Lung (tissue), 12 donors: ENCODE results near the gene SHISA7. TPM values are rescaled to one million over a fixed set of nuclear protein-coding genes. Genes with fewer than 3 reads are reported as not detected.
"Not testable (repeated sequence)": the region's sequence is repeated elsewhere in the genome, so short reads cannot be mapped to it uniquely, and the experiment has no call there.

ENCODE experiments used
- ATAC-seq: fragments of 200-7000 bp; cut with Tn5 transposase; one replicate; pipeline ENCODE4 v1.9.1; 2020; ENCODE audit warnings: moderate number of reproducible peaks; ENCODE audit not compliant: insufficient read depth, low FRiP score
- DNase-seq, 3 donors: peaks; one replicate each; pipeline ENCODE4 v3.0.0-alpha.2; 2013 to 2017
- H3K27ac ChIP-seq, 2 donors: one replicate each; pipeline ENCODE4 v1.5.1; 2013; ENCODE audit warnings: mild to moderate bottlenecking in 2 of 2, moderate library complexity in 2 of 2, control low read depth in 1 of 2, inconsistent platforms in 1 of 2, low read depth in 1 of 2, low read length in 1 of 2
- H3K27me3 ChIP-seq, 3 donors: one replicate each; pipeline ENCODE4 v1.5.1; 2013; ENCODE audit warnings: low read length in 2 of 3; ENCODE audit not compliant: control insufficient read depth in 3 of 3, insufficient read depth in 3 of 3
- H3K36me3 ChIP-seq, 4 donors: one replicate each; pipeline ENCODE4 v1.5.1; 2013; ENCODE audit warnings: low read length in 4 of 4, mild to moderate bottlenecking in 1 of 4, moderate library complexity in 1 of 4; ENCODE audit not compliant: control insufficient read depth in 4 of 4, insufficient read depth in 4 of 4
- H3K4me1 ChIP-seq, 5 donors: one replicate each; pipeline ENCODE4 v1.5.1; 2013; ENCODE audit warnings: low read length in 5 of 5, mild to moderate bottlenecking in 2 of 5, moderate library complexity in 1 of 5; ENCODE audit not compliant: control insufficient read depth in 5 of 5, insufficient read depth in 5 of 5
- H3K4me3 ChIP-seq: one replicate; pipeline ENCODE4 v1.5.1; 2013; ENCODE audit warnings: mild to moderate bottlenecking, control low read depth, moderate library complexity
- H3K9ac ChIP-seq, 2 donors: one replicate each; pipeline ENCODE4 v1.5.1; 2013; ENCODE audit warnings: low read length in 2 of 2, control low read depth in 1 of 2; ENCODE audit not compliant: insufficient read depth in 1 of 2
- H3K9me3 ChIP-seq, 4 donors: one replicate each; pipeline ENCODE4 v1.5.1; 2013; ENCODE audit warnings: low read length in 3 of 4, mild to moderate bottlenecking in 1 of 4, moderate library complexity in 1 of 4; ENCODE audit not compliant: control insufficient read depth in 4 of 4, insufficient read depth in 3 of 4
- CTCF ChIP-seq: IDR thresholded peaks from 2 replicates; pipeline ENCODE4 v1.5.1; 2012; ENCODE audit warnings: mild to moderate bottlenecking; ENCODE audit errors: control extremely low read depth, extremely low read depth
- WGBS, 2 donors: extraction: QIAGEN DNeasy Blood & Tissue Kit; methylation state at CpG; one replicate each; pipeline ENCODE4 v1.1.7; 2013; 5-methylcytosine and 5-hydroxymethylcytosine counted together
- polyA plus RNA-seq, 2 donors: library from polyadenylated mRNA; stranded (reverse); fragments of 200-250 nt; gene quantifications; one replicate each; pipeline ENCODE4 v1.2.1, GENCODE V29; 2013
- total RNA-seq, 2 donors: library from RNA; depleted of rRNA in 1 of 2; stranded (reverse); fragments of >200 nt in 1 of 2; gene quantifications; one replicate each; pipeline ENCODE4 v1.2.1, GENCODE V29; 2014 to 2021
- donor health status: control.
- donor health status: control.
- donor health status: Bipolar disorder and iron deficiency.
- donor health status: healthy.
- donor health status: DM: yes; HTN: yes; CAD: no.

Gene SHISA7
- total and polyA plus RNA-seq, 4 donors = 0.03 to 0.14 TPM; not detected in 2

- Histone ChIP-seq H3K4me1 (no peaks in the 10 kb centered on the region), H3K9me3 (peaks cover 0 to 8% (median 0%) of the 10 kb centered on the region in 4 donors), H3K27me3 (peaks cover 0 to 12% (median 6%) of the 10 kb centered on the region in 3 donors), H3K9ac (no peak overlapping the region), H3K27ac (no peak overlapping the region), H3K36me3 (no peaks in the 10 kb centered on the region), H3K4me3 (no peak overlapping the region)
- WGBS, 2 donors = 76 to 94% methylated on average over 3 of the region's 3 CpGs
- ATAC-seq (no peak), DNase-seq (no peak)
- no peak for TF ChIP-seq CTCF
These were observed 18.6 kb downstream of the SHISA7 start for GRCh38 chr19:55424518-55424917.

GRCh38 chr19:55423225-55424005 is 19.7 kb downstream of the SHISA7 start:
- no peak overlapping the region for H3K9ac ChIP-seq
- WGBS, 2 donors = 71 to 80% methylated on average over 13 of the region's 13 CpGs
- no peaks in the 10 kb centered on the region for H3K4me1 ChIP-seq
- no peaks in the 10 kb centered on the region for H3K36me3 ChIP-seq
- no peak for DNase-seq
- peaks cover 0 to 6% (median under 1%) of the 10 kb centered on the region in 3 donors for H3K27me3 ChIP-seq
- peaks cover 0 to 8% (median 0%) of the 10 kb centered on the region in 4 donors for H3K9me3 ChIP-seq
- H3K4me3 ChIP-seq = no peak overlapping the region
- TF ChIP-seq CTCF = no peak
- no peak for ATAC-seq
- H3K27ac ChIP-seq = no peak overlapping the region

GRCh38 chr19:55421281-55421680 is 21.8 kb downstream of the SHISA7 start:
- H3K27ac ChIP-seq, DNase-seq, H3K27me3 ChIP-seq, H3K9me3 ChIP-seq, H3K4me1 ChIP-seq, H3K36me3 ChIP-seq, ATAC-seq, H3K4me3 ChIP-seq, H3K9ac ChIP-seq: not testable (repeated sequence)
- WGBS, 2 donors = 23 to 40% methylated on average over 4 of the region's 4 CpGs

- no peak for DNase-seq
- no peak for TF ChIP-seq CTCF
- H3K4me1 ChIP-seq = no peaks in the 10 kb centered on the region
- no peaks in the 10 kb centered on the region for H3K27me3 ChIP-seq
- H3K4me3 ChIP-seq = no peak overlapping the region
- 64 to 79% methylated on average over 5 of the region's 5 CpGs for WGBS, 2 donors
- no peak overlapping the region for H3K9ac ChIP-seq
- H3K9me3 ChIP-seq = peaks cover 0 to 8% (median 0%) of the 10 kb centered on the region in 4 donors
- ATAC-seq = no peak
- no peak overlapping the region for H3K27ac ChIP-seq
- H3K36me3 ChIP-seq = no peaks in the 10 kb centered on the region
These were observed 23.4 kb downstream of the SHISA7 start for GRCh38 chr19:55419624-55420236.
